DOHH2 (cell line): ENCODE results near the gene RBM20.
A peak's percentile ranks its signal among the peaks of the same experiment; 100 is the strongest.

ENCODE experiments used
- H3F3A ChIP-seq: fragments of 200-600 bp; sonication (generic), shearing (Covaris generic); 2 replicates; pipeline ENCODE4 v1.6.0; 2016; ENCODE audit warnings: antibody characterized with exemption, mild to moderate bottlenecking; ENCODE audit not compliant: control insufficient read depth, insufficient read depth
- H3K27ac ChIP-seq: fragments of 200-600 bp; sonication (generic); 2 replicates; pipeline ENCODE4 v1.5.1; 2014; ENCODE audit warnings: low read depth, mild to moderate bottlenecking, low read length, moderate library complexity
- H3K27me3 ChIP-seq: fragments of 200-600 bp; sonication (generic); 2 replicates; pipeline ENCODE4 v1.6.1; 2014; ENCODE audit warnings: mild to moderate bottlenecking, low read length, mixed read lengths; ENCODE audit not compliant: control insufficient read depth
- H3K36me3 ChIP-seq: fragments of 200-600 bp; sonication (generic); 2 replicates; pipeline ENCODE4 v1.6.1; 2014; ENCODE audit warnings: mild to moderate bottlenecking, low read length, moderate library complexity, mixed read lengths; ENCODE audit not compliant: control insufficient read depth
- H3K4me1 ChIP-seq: fragments of 200-600 bp; sonication (generic); 2 replicates; pipeline ENCODE4 v1.6.1; 2014; ENCODE audit warnings: mild to moderate bottlenecking, low read length, mixed read lengths; ENCODE audit not compliant: control insufficient read depth
- H3K4me2 ChIP-seq: fragments of 200-600 bp; sonication (generic); 2 replicates; pipeline ENCODE4 v1.6.0; 2014; ENCODE audit warnings: mild to moderate bottlenecking, low read length, moderate library complexity
- H3K4me3 ChIP-seq: fragments of 200-600 bp; sonication (generic); 2 replicates; pipeline ENCODE4 v1.5.1; 2014; ENCODE audit warnings: mild to moderate bottlenecking, low read length, mixed read lengths
- H3K79me2 ChIP-seq: fragments of 200-600 bp; sonication (generic); 2 replicates; pipeline ENCODE4 v1.6.1; 2014; ENCODE audit warnings: mild to moderate bottlenecking, low read length, mixed read lengths; ENCODE audit not compliant: control insufficient read depth
- H3K9me2 ChIP-seq: fragments of 200-600 bp; sonication (generic); replicated peaks from 2 replicates; pipeline ENCODE4 v1.6.1; 2014; ENCODE audit warnings: mild to moderate bottlenecking, low read length, mixed read lengths; ENCODE audit not compliant: control insufficient read depth
- H3K9me3 ChIP-seq: fragments of 200-600 bp; sonication (generic); 2 replicates; pipeline ENCODE4 v1.6.1; 2014; ENCODE audit warnings: antibody characterized with exemption, low read length, mixed read lengths; ENCODE audit not compliant: control insufficient read depth, insufficient read depth
- H4K20me1 ChIP-seq: fragments of 200-600 bp; sonication (generic); 2 replicates; pipeline ENCODE4 v1.6.0; 2014; ENCODE audit warnings: low read depth, mild to moderate bottlenecking, antibody characterized with exemption, low read length, moderate library complexity; ENCODE audit not compliant: control insufficient read depth, insufficient read depth
- EZH2phosphoT487 ChIP-seq: fragments of 200-600 bp; sonication (generic); IDR thresholded peaks from 2 replicates; pipeline ENCODE4 v1.6.1; 2017; ENCODE audit warnings: borderline replicate concordance, mild to moderate bottlenecking, antibody characterized with exemption, low read length, moderate library complexity, mixed read lengths
- TF ChIP-seq, protein P1 (sequence below): fragments of 200-600 bp; sonication (generic); IDR thresholded peaks from one replicate; pipeline ENCODE4 v1.5.1; 2014; ENCODE audit warnings: antibody characterized with exemption, mild to moderate bottlenecking, low read depth, low read length; ENCODE audit not compliant: poor library complexity, severe bottlenecking

RBM20 gene

DNA sequence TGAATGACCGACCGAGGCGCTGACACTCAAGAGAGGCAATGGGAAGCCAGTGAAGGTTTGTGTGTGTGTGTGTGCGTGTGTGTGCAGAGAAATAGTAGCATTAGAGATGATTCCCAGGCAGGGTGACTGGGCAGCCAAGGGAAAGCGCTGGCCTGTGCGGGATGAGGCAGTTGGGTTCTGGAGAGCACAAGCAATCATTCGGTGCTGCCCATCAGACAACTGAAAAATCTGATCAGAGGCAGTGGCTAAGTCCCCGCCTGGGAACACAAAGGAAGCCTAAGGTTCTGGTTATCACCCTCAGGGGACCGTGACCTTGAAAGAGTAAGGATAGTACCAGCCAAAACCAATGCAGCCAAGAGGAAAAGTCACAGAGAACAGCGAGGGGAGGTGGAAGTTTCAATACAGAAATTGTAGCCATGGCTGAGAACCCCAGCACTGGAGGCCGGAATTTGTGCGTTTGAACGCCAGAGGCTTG is 226.7 kb downstream of the RBM20 start:
- TF ChIP-seq, protein P1, sequence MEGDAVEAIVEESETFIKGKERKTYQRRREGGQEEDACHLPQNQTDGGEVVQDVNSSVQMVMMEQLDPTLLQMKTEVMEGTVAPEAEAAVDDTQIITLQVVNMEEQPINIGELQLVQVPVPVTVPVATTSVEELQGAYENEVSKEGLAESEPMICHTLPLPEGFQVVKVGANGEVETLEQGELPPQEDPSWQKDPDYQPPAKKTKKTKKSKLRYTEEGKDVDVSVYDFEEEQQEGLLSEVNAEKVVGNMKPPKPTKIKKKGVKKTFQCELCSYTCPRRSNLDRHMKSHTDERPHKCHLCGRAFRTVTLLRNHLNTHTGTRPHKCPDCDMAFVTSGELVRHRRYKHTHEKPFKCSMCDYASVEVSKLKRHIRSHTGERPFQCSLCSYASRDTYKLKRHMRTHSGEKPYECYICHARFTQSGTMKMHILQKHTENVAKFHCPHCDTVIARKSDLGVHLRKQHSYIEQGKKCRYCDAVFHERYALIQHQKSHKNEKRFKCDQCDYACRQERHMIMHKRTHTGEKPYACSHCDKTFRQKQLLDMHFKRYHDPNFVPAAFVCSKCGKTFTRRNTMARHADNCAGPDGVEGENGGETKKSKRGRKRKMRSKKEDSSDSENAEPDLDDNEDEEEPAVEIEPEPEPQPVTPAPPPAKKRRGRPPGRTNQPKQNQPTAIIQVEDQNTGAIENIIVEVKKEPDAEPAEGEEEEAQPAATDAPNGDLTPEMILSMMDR, result no peak
- no peak for TF ChIP-seq EZH2phosphoT487
- no peaks in the 10 kb centered on the region for H3K27me3 ChIP-seq
- H3K36me3 ChIP-seq, result peaks cover 22% of the 10 kb centered on the region
- H3K79me2 ChIP-seq, result peaks cover 49% of the 10 kb centered on the region
- no peaks in the 10 kb centered on the region for H3K9me3 ChIP-seq
- H3K27ac ChIP-seq, result peak overlapping the region; percentile 77
- H3K4me3 ChIP-seq, result peak overlapping the region; percentile 89
- H3K4me2 ChIP-seq, result peak overlapping the region; percentile 85
- no peaks in the 10 kb centered on the region for H3K9me2 ChIP-seq
- peaks cover 75% of the 10 kb centered on the region for H3K4me1 ChIP-seq
- H3F3A ChIP-seq, result peaks cover 17% of the 10 kb centered on the region
- no peaks in the 10 kb centered on the region for H4K20me1 ChIP-seq

DNA sequence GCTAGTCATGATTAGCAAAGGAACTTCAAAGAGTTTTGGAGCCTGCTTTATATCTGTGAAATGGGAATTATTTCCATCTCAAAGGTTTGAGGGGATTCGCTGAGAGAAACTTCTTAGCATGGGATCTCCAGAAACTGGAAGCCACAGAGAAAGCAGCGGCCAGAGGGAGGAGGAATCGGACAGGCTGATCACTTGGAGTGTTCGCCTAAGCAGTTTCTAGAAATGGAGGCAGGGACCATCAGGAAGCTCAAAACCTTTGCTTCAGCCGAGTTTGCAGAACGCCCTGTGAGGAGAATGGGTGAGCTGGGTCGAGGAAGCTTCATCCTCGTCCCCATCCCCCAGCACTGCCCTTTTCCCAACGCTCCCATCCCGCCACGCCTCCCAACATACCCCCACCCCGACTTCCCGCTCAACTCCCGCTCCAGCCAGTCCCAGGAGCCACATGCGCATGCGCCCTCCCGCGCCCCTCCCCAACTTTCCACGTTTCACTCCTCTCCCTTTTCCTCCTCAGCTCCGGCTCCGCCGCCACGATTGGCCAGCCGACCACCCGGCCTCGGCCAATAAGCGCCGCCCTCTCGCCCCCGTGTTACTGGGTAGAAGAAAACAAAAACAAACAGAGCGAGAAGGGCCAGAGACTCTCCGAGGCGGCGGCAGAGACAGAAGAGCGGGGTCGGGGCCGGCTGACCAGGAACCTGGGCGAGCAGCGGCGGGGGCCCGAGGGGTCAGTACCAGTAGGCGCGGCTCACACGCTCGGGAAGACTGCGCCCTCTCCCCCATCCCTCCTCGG is 227.4 kb downstream of the RBM20 start, which contains the start of gene PDCD4:
TSS of gene PDCD4 (plus strand) at position 631 of the 787 bp plus-strand sequence. CDS start 4,100 bp downstream, outside the sequence.
- no peak for TF ChIP-seq EZH2phosphoT487
- TF ChIP-seq, protein P1, result no peak
- Histone ChIP-seq H3K27ac (peak within 1 kb of the TSS; percentile 77), H3K4me3 (peak within 1 kb of the TSS; percentile 89), H3K4me2 (peak within 1 kb of the TSS; percentile 85), H3K9me2 (no peaks in the 10 kb centered on the region), H3K79me2 (peaks cover 53% of the 10 kb centered on the region), H3F3A (peaks cover 15% of the 10 kb centered on the region), H3K36me3 (peaks cover 28% of the 10 kb centered on the region), H3K4me1 (peaks cover 72% of the 10 kb centered on the region), H3K9me3 (no peaks in the 10 kb centered on the region), H3K27me3 (no peaks in the 10 kb centered on the region), H4K20me1 (no peaks in the 10 kb centered on the region)

DNA sequence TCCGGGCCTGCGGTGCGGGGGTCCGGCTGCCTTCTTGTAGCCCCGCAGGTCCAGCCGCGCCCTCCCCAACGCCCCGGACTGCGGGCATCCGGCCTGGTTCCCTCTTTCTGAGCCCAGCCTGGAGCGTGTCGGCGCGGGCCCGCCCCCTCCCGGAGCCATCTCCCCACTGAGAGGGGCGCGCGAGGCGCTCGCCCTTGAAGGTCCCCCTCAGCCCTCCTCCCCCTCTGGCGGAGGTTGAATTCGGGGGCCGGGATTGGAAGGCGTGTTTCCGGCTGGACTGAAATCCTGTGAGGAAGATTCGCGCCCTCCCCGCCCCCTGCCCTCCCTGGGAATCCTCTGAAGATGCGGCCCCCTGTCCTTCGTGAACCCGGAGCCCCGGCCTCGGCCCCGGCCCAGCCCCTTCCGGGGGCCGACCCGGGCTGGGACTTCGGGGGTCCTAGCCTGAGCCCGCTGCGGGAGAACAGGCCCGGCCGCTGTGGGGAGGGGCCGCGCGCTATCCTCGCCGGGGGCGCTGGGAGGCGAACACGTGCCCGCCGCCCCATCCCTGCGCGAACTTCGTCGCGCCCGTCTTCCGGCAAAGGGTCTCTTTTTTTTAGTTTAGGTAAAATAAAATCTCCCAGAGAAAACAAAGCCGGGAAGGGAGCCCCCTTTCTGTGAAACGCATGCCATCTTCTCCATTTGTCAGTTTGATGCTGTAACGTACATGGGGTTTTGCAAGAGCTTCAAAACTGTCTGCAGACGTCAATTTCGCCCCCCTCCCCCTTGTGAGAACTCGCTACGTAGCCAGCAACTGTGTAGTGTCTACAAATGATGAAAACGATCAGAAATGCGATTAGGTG is 228.2 kb downstream of the RBM20 start:
- peaks cover 53% of the 10 kb centered on the region for H3K79me2 ChIP-seq
- H3K9me2 ChIP-seq, result no peaks in the 10 kb centered on the region
- peaks cover 64% of the 10 kb centered on the region for H3K4me1 ChIP-seq
- no peaks in the 10 kb centered on the region for H3K27me3 ChIP-seq
- TF ChIP-seq, protein P1, result peak; percentile 30
- TF ChIP-seq EZH2phosphoT487, result no peak
- H3K27ac ChIP-seq, result peak overlapping the region; percentile 77
- peak overlapping the region; percentile 89 for H3K4me3 ChIP-seq
- peak overlapping the region; percentile 85 for H3K4me2 ChIP-seq
- H3K36me3 ChIP-seq, result peaks cover 34% of the 10 kb centered on the region
- H3K9me3 ChIP-seq, result no peaks in the 10 kb centered on the region
- H3F3A ChIP-seq, result peaks cover 10% of the 10 kb centered on the region
- no peaks in the 10 kb centered on the region for H4K20me1 ChIP-seq
